GM10847 (cell line): ENCODE results near the gene ECHDC3.

ENCODE experiments used
- POLR2A ChIP-seq: IDR thresholded peaks from 2 replicates; pipeline ENCODE4 v1.6.1; 2011; ENCODE audit not compliant: insufficient read length; ENCODE audit errors: extremely low read depth

The ECHDC3 gene

DNA sequence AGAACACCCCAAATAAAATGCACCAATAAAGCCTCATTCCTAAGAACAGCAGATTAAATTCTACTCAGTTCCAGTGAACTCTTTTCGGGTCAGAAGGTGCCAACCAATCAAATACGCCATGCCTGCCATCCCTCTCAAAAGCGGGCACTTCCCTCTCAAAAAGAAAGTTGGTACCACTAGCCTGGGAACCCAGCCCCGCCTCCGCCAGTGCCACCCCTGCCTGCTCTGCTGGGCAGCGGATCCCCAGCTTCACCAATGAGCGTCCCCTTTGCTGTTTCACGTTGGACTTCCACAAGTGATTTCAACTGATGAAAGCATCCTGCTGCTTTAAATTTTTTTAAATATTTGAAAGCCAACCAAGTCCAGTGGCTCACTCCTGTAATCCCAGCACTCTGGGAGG is 47.8 kb downstream of the ECHDC3 start:
- no peak for TF ChIP-seq POLR2A

GRCh38 chr10:11793762-11794479 is 51.7 kb downstream of the ECHDC3 start:
- TF ChIP-seq POLR2A, result no peak

DNA sequence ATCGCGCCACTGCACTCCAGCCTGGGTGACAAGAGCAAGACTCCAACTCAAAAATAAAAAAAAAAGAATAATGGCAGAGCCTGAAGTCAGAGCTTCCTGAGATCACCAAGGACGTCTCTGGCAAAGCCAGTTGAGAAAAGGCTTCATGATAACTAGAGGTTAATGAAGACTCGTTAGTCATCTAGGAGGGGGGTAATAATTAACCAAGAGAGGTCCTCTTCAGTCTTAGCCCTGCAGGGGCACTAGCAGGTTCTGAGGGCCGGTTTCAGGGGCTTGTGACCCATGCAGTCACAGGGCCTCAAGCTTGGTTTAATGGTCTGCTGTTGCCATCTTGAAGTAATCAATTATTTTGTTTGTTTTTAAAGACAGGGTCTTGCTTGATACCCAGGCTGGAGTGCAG is 52.4 kb downstream of the ECHDC3 start:
- TF ChIP-seq POLR2A, result no peak

- no peak for TF ChIP-seq POLR2A
Observed at GRCh38 chr10:11795101-11795920, 53.1 kb downstream of the ECHDC3 start.

DNA sequence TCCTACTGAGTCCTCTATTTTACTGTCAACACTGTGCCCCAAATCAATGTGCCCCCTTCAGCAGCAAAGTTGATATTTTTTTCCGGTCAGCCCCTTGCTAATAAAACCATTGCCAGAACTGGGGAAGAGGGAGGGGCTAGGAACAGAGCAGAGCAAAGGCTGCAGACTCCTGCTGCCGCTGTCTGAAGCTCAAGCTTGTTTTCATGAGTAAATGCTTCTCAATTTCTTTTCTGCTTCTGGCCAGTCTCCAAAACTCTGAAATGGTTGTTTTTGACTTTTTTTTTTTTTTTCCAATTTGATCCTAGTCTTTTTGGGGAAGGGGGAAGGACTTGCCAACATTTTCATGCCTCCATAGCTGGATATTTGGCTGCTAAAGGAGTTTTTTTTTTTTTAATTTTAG is 54.3 kb downstream of the ECHDC3 start:
- TF ChIP-seq POLR2A, result no peak

DNA sequence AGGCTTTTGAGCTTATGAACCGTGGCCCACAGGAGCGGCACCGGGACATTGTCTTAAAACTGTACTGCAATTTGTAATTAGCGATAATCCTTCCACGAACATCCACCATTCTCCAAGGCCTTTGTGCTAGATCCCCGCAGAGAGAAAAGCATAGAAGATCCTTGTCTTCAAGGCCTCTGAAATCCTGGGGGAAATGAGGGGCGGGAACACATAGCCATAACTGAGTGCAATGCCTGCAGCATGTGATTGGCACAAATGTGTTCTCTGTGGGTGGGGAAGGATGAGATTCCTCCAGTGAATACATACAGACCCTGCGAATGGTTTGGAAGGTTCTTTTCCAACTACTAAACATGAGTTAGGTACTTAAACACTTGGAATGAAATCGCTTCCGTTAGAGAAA is 55.1 kb downstream of the ECHDC3 start:
- no peak for TF ChIP-seq POLR2A

- no peak for TF ChIP-seq POLR2A
Observed at GRCh38 chr10:11797847-11798633, 55.9 kb downstream of the ECHDC3 start.

- no peak for TF ChIP-seq POLR2A
Observed at GRCh38 chr10:11798845-11799735, 56.9 kb downstream of the ECHDC3 start.

DNA sequence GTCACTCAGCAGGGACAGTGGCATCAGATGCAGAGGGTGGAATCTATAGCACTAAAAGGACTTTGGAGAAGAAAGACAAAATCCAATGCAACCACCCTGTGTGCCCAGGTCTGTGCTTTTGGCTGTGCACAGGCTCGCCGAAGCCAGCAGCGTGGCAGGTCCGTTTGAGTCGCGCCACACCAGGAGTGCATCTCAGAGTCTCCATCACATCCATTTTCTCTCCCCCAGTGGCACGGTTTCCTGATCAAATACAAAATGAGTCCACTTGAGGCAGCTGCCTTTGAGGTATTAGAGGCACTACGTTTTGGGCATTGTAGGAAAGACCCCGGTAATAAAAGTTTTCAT is 57.5 kb downstream of the ECHDC3 start:
- TF ChIP-seq POLR2A, result no peak

GRCh38 chr10:11804336-11804735 is 62.2 kb downstream of the ECHDC3 start:
- no peak for TF ChIP-seq POLR2A

DNA sequence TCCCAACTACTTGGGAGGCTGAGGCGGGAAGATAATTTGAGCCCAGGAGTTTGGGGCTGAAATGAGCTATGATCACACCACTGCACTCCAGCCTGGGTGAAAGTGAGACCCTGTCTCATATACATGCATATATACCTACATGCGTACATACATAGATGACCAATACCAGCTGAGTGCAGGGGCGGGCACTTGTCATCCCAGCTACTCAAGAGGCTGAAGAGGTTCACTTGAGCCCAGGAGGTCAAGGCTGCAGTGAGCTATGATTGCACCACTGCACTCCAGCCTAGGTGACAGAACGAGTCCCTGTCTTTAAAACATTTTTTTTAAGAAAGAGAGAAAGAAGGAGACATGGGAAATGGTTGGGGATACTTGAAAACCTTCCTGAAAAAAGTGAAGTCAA is 63.6 kb downstream of the ECHDC3 start:
- TF ChIP-seq POLR2A, result no peak

GRCh38 chr10:11806706-11807105 is 64.5 kb downstream of the ECHDC3 start:
- TF ChIP-seq POLR2A, result no peak

DNA sequence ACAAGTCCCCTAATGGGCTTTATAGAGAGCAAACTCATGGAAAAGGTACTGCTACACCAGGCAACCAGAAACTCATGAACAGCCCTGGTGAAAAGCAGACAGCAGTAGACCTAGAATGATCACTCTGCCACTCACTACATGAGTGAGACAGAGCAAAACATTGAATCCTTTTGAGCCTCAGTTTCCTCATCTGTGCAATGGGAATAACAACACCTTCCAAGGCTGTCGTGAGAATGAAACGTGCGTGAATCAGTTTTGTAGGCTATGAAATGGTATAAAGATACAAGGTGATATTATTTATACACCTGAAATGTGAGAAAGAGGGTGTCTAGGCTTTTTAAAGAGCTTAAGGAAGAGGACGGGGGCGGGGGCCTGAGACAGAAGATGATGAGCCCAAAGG is 66.6 kb downstream of the ECHDC3 start:
- no peak for TF ChIP-seq POLR2A

DNA sequence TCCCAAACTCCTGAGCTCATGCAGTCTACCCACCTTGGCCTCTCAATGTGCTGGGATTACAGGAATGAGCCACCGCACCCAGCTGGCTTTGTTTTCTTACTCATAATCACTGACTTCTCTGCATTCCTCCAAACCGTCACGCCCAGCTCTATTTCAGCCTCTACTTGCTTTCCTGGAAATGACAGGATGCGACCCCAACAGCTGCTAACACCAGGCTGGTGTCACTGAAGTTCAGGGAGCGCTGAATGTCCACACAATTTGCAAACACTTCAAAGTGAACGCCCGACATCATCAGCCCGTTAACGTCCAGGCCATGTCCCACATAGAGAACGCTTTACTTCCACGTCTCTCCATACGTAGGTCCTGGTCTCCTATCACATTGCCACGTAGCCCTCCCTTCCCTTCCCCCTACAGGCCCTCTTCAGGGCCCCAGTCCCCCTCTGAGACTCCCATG is 68.2 kb downstream of the ECHDC3 start:
- no peak for TF ChIP-seq POLR2A

DNA sequence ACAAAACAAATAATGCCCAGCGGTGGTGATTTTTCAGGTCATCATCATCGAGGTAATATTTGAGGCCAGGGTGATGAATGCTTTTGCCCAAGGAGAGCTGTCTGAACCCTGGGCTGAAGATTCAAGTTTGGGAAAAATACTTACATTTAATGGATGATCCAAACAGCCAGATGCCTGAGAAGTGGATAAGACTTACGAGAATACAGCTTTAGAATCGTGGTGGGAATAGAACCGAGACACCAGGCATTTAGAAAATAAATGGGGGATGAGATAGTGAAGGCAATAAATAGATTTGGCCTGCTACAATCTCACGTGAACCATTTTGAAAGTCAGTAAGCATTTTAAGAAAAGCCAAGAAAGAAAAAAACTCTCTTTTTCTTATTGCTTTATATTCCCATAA is 68.8 kb downstream of the ECHDC3 start:
- no peak for TF ChIP-seq POLR2A
